H1 (cell line): ENCODE measurements around the gene SPSB1. TPM values are rescaled to one million over a fixed set of nuclear protein-coding genes. Genes with fewer than 3 reads are reported as not detected.

Experiments used
- CTCF ChIA-PET: fragments of 300-600 bp; sonication (Branson Sonifier 250); formaldehyde crosslinking; loops from one replicate; lab custom pipeline; 2021; ENCODE audit not compliant: partially characterized antibody; lab: Charles Lee
- POLR2A ChIA-PET: fragments of 300-600 bp; sonication (Branson Sonifier 250); formaldehyde crosslinking; loops from one replicate; lab custom pipeline; 2021; ENCODE audit warnings: inconsistent platforms; ENCODE audit not compliant: partially characterized antibody; lab: Charles Lee
- DNase-seq, 2 experiments: peaks; one replicate each; pipeline versions ENCODE4 v3.0.0 to v3.0.0-alpha.2; 2010 to 2022; ENCODE audit warnings: low spot score in 2 of 2, low read depth in 1 of 2, mixed read lengths in 1 of 2
- FAIRE-seq: peaks from 2 replicates; lab custom pipeline; 2011; peaks lifted over from hg19 to GRCh38; lab: Jason Lieb, UNC
- H2AFZ ChIP-seq: 2 replicates; pipeline ENCODE4 v1.8.1; 2012; ENCODE audit warnings: low read length, inconsistent platforms
- H2AK5ac ChIP-seq: 2 replicates; pipeline ENCODE4 v1.6.1; 2013; ENCODE audit warnings: low read depth, low read length
- H2BK120ac ChIP-seq: replicated peaks from 2 replicates; pipeline ENCODE3; 2013; ENCODE audit warnings: low read depth, low read length, inconsistent platforms
- H2BK12ac ChIP-seq: 2 replicates; pipeline ENCODE4 v1.6.1; 2013; ENCODE audit warnings: low read depth, low read length
- H2BK15ac ChIP-seq: 2 replicates; pipeline ENCODE4 v1.6.1; 2013; ENCODE audit warnings: low read length
- H2BK20ac ChIP-seq: 2 replicates; pipeline ENCODE4 v1.6.1; 2013; ENCODE audit warnings: low read length
- H2BK5ac ChIP-seq: 2 replicates; pipeline ENCODE4 v1.6.1; 2013; ENCODE audit warnings: low read depth, low read length
- H3K14ac ChIP-seq: 2 replicates; pipeline ENCODE4 v1.6.1; 2013; ENCODE audit warnings: inconsistent platforms; ENCODE audit not compliant: insufficient read length
- H3K18ac ChIP-seq: 2 replicates; pipeline ENCODE4 v1.6.1; 2013; ENCODE audit warnings: low read length; ENCODE audit errors: extremely low read depth
- H3K23ac ChIP-seq: 2 replicates; pipeline ENCODE4 v1.6.1; 2013; ENCODE audit warnings: inconsistent platforms; ENCODE audit not compliant: insufficient read length
- H3K23me2 ChIP-seq: 2 replicates; pipeline ENCODE4 v1.6.1; 2013; ENCODE audit warnings: low read depth, low read length
- H3K27ac ChIP-seq: 2 replicates; pipeline ENCODE4 v1.6.1; 2011; ENCODE audit warnings: low read depth, low read length, inconsistent platforms
- H3K27me3 ChIP-seq, 4 experiments: replicated peaks in 1 of 4; 1 replicate in 1 of 4; 2 replicates in 3 of 4; pipeline versions ENCODE4 v1.6.1 to v1.8.1; 2011 to 2013; ENCODE audit warnings: low read length in 3 of 4, mild to moderate bottlenecking in 3 of 4, inconsistent platforms in 2 of 4, mixed read lengths in 2 of 4, moderate library complexity in 1 of 4; ENCODE audit not compliant: control insufficient read depth in 3 of 4, insufficient read depth in 3 of 4; ENCODE audit errors: extremely low read depth in 1 of 4
- H3K36me3 ChIP-seq, 4 experiments: 2 replicates each; pipeline versions ENCODE4 v1.6.1 to v1.8.1; 2011 to 2013; ENCODE audit warnings: mild to moderate bottlenecking in 4 of 4, low read length in 3 of 4, moderate library complexity in 2 of 4, control low read depth in 1 of 4, inconsistent platforms in 1 of 4; ENCODE audit not compliant: insufficient read depth in 4 of 4, control insufficient read depth in 2 of 4
- H3K4ac ChIP-seq: replicated peaks from 2 replicates; pipeline ENCODE3; 2013; ENCODE audit warnings: low read length, low read depth, mixed read lengths, inconsistent platforms; ENCODE audit not compliant: insufficient read length
- H3K4me1 ChIP-seq, 4 experiments: replicated peaks in 1 of 4; 1 replicate in 1 of 4; 2 replicates in 3 of 4; pipeline versions ENCODE4 v1.6.1 to v1.8.1; 2011 to 2013; ENCODE audit warnings: low read length in 3 of 4, inconsistent platforms in 2 of 4, mixed read lengths in 1 of 4; ENCODE audit not compliant: insufficient read depth in 4 of 4, control insufficient read depth in 3 of 4
- H3K4me2 ChIP-seq, 2 experiments: 2 replicates each; pipeline versions ENCODE4 v1.6.1 to v1.8.1; 2011 to 2013; ENCODE audit warnings: low read depth in 2 of 2, low read length in 2 of 2, control low read depth in 1 of 2, inconsistent platforms in 1 of 2, mild to moderate bottlenecking in 1 of 2; ENCODE audit not compliant: insufficient read depth in 1 of 2
- H3K4me3 ChIP-seq, 4 experiments: fragments of 200-600, 300-600 bp in 1 of 4; sonication (generic), shearing (Covaris generic), sonication (Bioruptor Twin) in 1 of 4; 2 replicates each; pipeline versions ENCODE4 v1.5.1 to v1.8.1; 2011 to 2016; ENCODE audit warnings: low read length in 4 of 4, low read depth in 3 of 4, control low read depth in 2 of 4, inconsistent platforms in 2 of 4, mild to moderate bottlenecking in 2 of 4, mixed read lengths in 1 of 4, moderate library complexity in 1 of 4; ENCODE audit not compliant: insufficient read depth in 2 of 4; ENCODE audit errors: extremely low read depth in 1 of 4
- H3K56ac ChIP-seq: replicated peaks from 2 replicates; pipeline ENCODE3; 2013; ENCODE audit warnings: low read depth, mild to moderate bottlenecking, mixed read lengths, low read length, inconsistent platforms; ENCODE audit not compliant: insufficient read length
- H3K79me1 ChIP-seq: 2 replicates; pipeline ENCODE4 v1.6.1; 2013; ENCODE audit warnings: low read depth, low read length, control low read depth
- H3K79me2 ChIP-seq, 2 experiments: 2 replicates each; pipeline versions ENCODE4 v1.6.1 to v1.8.1; 2012 to 2013; ENCODE audit warnings: low read length in 2 of 2, mild to moderate bottlenecking in 2 of 2, inconsistent platforms in 1 of 2; ENCODE audit not compliant: insufficient read depth in 2 of 2, control insufficient read depth in 1 of 2
- H3K9ac ChIP-seq, 4 experiments: replicated peaks in 1 of 4; 1 replicate in 1 of 4; 2 replicates in 3 of 4; pipeline versions ENCODE4 v1.6.1 to v1.8.1; 2011 to 2013; ENCODE audit warnings: low read depth in 3 of 4, low read length in 3 of 4, control low read depth in 2 of 4, mild to moderate bottlenecking in 2 of 4, moderate library complexity in 2 of 4, inconsistent platforms in 1 of 4; ENCODE audit errors: extremely low read depth in 1 of 4
- H3K9me3 ChIP-seq, 2 experiments: 2 replicates each; pipeline versions ENCODE4 v1.6.1 to v1.8.1; 2012 to 2013; ENCODE audit warnings: mild to moderate bottlenecking in 2 of 2, moderate library complexity in 2 of 2, control low read depth in 1 of 2, inconsistent platforms in 1 of 2, low read depth in 1 of 2, low read length in 1 of 2, mixed read lengths in 1 of 2; ENCODE audit not compliant: insufficient read depth in 2 of 2
- H4K20me1 ChIP-seq, 2 experiments: replicated peaks in 1 of 2; 2 replicates each; pipeline versions ENCODE3 to v1.8.1; 2011 to 2013; ENCODE audit warnings: inconsistent platforms in 2 of 2, low read length in 2 of 2, mild to moderate bottlenecking in 1 of 2; ENCODE audit not compliant: insufficient read depth in 2 of 2, control insufficient read depth in 1 of 2
- H4K5ac ChIP-seq: 2 replicates; pipeline ENCODE4 v1.6.1; 2013; ENCODE audit warnings: low read length, low read depth, mixed read lengths, inconsistent platforms; ENCODE audit not compliant: insufficient read length
- H4K8ac ChIP-seq: 2 replicates; pipeline ENCODE4 v1.8.0; 2013; ENCODE audit warnings: mild to moderate bottlenecking, moderate library complexity, low read length, inconsistent platforms; ENCODE audit not compliant: insufficient read depth; ENCODE audit errors: extremely low read depth
- H4K91ac ChIP-seq: replicated peaks from 2 replicates; pipeline ENCODE3; 2013; ENCODE audit warnings: low read length, mixed read lengths, inconsistent platforms; ENCODE audit not compliant: insufficient read length
- ASH2L ChIP-seq: fragments of 200-600, 300-600 bp; sonication (generic); IDR thresholded peaks from one replicate; pipeline ENCODE4 v1.7.1; 2017; ENCODE audit warnings: low read length
- CBX8 ChIP-seq: fragments of 300-800, 300-1000 bp; sonication (generic); IDR thresholded peaks from 2 replicates; pipeline ENCODE4 v1.7.1; 2016; ENCODE audit warnings: low read depth, low read length, borderline replicate concordance
- CHD1 ChIP-seq: IDR thresholded peaks from 2 replicates; pipeline ENCODE4 v1.6.1; 2012; ENCODE audit warnings: low read depth, low read length, improper control_type of control experiment
- CTBP2 ChIP-seq: IDR thresholded peaks from 2 replicates; pipeline ENCODE4 v1.7.0; 2011; ENCODE audit warnings: borderline replicate concordance, mild to moderate bottlenecking, moderate library complexity, mixed read lengths, low read length; ENCODE audit not compliant: insufficient read depth, insufficient read length
- FOSL1 ChIP-seq: IDR thresholded peaks from 2 replicates; pipeline ENCODE4 v1.6.1; 2011; ENCODE audit warnings: mild to moderate bottlenecking, low read depth, low read length, moderate library complexity; ENCODE audit not compliant: insufficient read depth
- JUND ChIP-seq: IDR thresholded peaks from 2 replicates; pipeline ENCODE4 v1.6.1; 2011; ENCODE audit warnings: mild to moderate bottlenecking, improper control_type of control experiment, low read length
- KDM4A ChIP-seq: IDR thresholded peaks from one replicate; pipeline ENCODE4 v1.7.1; 2012; ENCODE audit warnings: low read depth, mild to moderate bottlenecking, moderate library complexity, low read length, inconsistent platforms; ENCODE audit not compliant: severe bottlenecking
- KDM5A ChIP-seq: fragments of 200-600 bp; IDR thresholded peaks from 2 replicates; pipeline ENCODE4 v1.7.1; 2012; ENCODE audit warnings: mild to moderate bottlenecking, low read length, inconsistent platforms, mixed read lengths
- NANOG ChIP-seq: IDR thresholded peaks from 2 replicates; pipeline ENCODE4 v1.6.1; 2011; ENCODE audit warnings: low read length, low read depth, mild to moderate bottlenecking, inconsistent platforms; ENCODE audit not compliant: insufficient read depth, poor library complexity, severe bottlenecking
- NRF1 ChIP-seq: IDR thresholded peaks from 2 replicates; pipeline ENCODE4 v1.6.1; 2011; ENCODE audit warnings: mild to moderate bottlenecking, low read depth, low read length, improper control_type of control experiment
- SAP30 ChIP-seq: fragments of 300-600 bp; sonication (generic); IDR thresholded peaks from 2 replicates; pipeline ENCODE4 v1.7.1; 2012; ENCODE audit warnings: low read length, moderate library complexity, mild to moderate bottlenecking, inconsistent platforms; ENCODE audit not compliant: insufficient read depth, insufficient replicate concordance
- SIN3A ChIP-seq, 2 experiments: IDR thresholded peaks in 1 of 2; conservative IDR thresholded peaks in 1 of 2; 2 replicates each; pipeline ENCODE4 v1.6.1; 2011 to 2012; ENCODE audit warnings: low read length in 2 of 2, improper control_type of control experiment in 1 of 2, low read depth in 1 of 2, mild to moderate bottlenecking in 1 of 2
- SIX5 ChIP-seq: IDR thresholded peaks from 2 replicates; pipeline ENCODE4 v1.6.1; 2011; ENCODE audit warnings: mild to moderate bottlenecking, low read depth, low read length
- TCF12 ChIP-seq: IDR thresholded peaks from 2 replicates; pipeline ENCODE4 v1.6.1; 2011; ENCODE audit warnings: low read depth, mild to moderate bottlenecking, low read length
- WGBS, 2 experiments: shearing (Covaris generic) in 1 of 2; methylation state at CpG; one replicate each; pipeline versions ENCODE4 v1.1.6 to v1.1.7; 2013 to 2015; ENCODE audit warnings: low lambda C conversion rate in 2 of 2, mixed read lengths in 2 of 2, inconsistent platforms in 1 of 2, low coverage in 1 of 2, missing lambda C conversion rate in 1 of 2; ENCODE audit not compliant: insufficient replicate concordance in 2 of 2, insufficient coverage in 1 of 2, insufficient read length in 1 of 2; ENCODE audit errors: extremely low coverage in 1 of 2, missing lambda C conversion rate in 1 of 2; 5-methylcytosine and 5-hydroxymethylcytosine counted together
- polyA plus RNA-seq, 7 experiments: library from polyadenylated mRNA; depleted of rRNA in 3 of 7; stranded (reverse) in 5 of 7; unstranded in 2 of 7; fragments of >200 nt in 5 of 7; fragments of 200-250 nt in 2 of 7; gene quantifications; 1 replicate in 5 of 7; 2 replicates in 1 of 7; 4 replicates in 1 of 7; pipeline versions ENCODE4 v1.2.1 to v1.2.3, GENCODE V29; 2011 to 2013; ENCODE audit warnings: missing spikeins in 2 of 7, mixed read lengths in 2 of 7
- total RNA-seq: library from RNA; stranded (reverse); fragmentation: NEBNext Ultra II Directional; extraction: Animal tissue kit (Norgen Biotek cat#: 25700); gene quantifications from 2 replicates; pipeline ENCODE4 v1.2.1, GENCODE V29; 2021

SPSB1 gene
- total and polyA plus RNA-seq, 2 of the 8 experiments (the other 6 are each of a cell fraction or from before 2014, with no cell fraction given) = 5.3 to 6.4 TPM

DNA sequence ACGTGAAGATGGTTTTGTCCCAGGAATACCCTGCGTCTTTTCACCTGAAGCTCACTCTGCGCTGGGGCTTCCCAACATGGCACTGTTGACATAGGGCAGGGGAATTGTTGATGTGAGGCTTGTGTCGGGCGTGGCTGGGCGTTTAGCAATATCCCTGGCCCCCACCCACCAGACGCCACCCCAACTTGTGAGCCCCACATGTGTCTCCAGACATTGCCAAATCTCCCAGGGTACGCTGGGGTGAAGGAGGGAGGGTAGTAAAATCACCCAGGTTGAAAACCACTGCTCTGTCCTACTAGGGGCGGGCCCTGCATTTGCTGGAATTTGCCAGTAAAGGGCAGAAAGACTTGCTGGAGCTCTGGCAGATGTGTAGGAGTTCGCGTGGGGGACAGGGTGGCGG lies 36.0 kb downstream of the SPSB1 start:
- no peak overlapping the region for H2AFZ ChIP-seq
- no peaks in the 10 kb centered on the region for H3K9me3 ChIP-seq
- no peak overlapping the region for H3K4ac ChIP-seq
- H3K14ac ChIP-seq = no peak overlapping the region
- H3K79me1 ChIP-seq = peaks cover 4% of the 10 kb centered on the region
- H2AK5ac ChIP-seq = no peak overlapping the region
- no peak overlapping the region; the same call in 1 of the 2 replicates for H4K8ac ChIP-seq
- no peak overlapping the region for H3K4me2 ChIP-seq
- H3K56ac ChIP-seq = no peak overlapping the region
- H3K27ac ChIP-seq = no peak overlapping the region
- no peak overlapping the region for H2BK120ac ChIP-seq
- H3K23ac ChIP-seq = no peak overlapping the region
- no peaks in the 10 kb centered on the region; a peak in 2 of 7 replicates for H3K4me1 ChIP-seq
- 84% methylated on average over 12 of the region's 12 CpGs; no CpG with 5 or more reads in 1 of the 2 experiments for WGBS, 2 experiments
- ChIA-PET POLR2A (interaction anchor here (1.4 to 1.9 kb wide), 2 partner anchors 9 to 76 kb away, joined by 3 to 4 read pairs; no protein-coding TSS in a partner anchor), CTCF (interaction anchor here (0.8 kb wide), 1 partner anchor 50 kb away, joined by 3 read pairs; no protein-coding TSS in a partner anchor)
- DNase-seq (no peak), FAIRE-seq (no peak)
- H3K4me3 ChIP-seq = no peak overlapping the region
- no peak overlapping the region for H4K91ac ChIP-seq
- no peaks in the 10 kb centered on the region for H3K36me3 ChIP-seq
- H4K5ac ChIP-seq = no peak overlapping the region
- H2BK15ac ChIP-seq = no peak overlapping the region
- H2BK20ac ChIP-seq = no peak overlapping the region
- no peak overlapping the region for H3K18ac ChIP-seq
- H3K23me2 ChIP-seq = no peaks in the 10 kb centered on the region
- H3K27me3 ChIP-seq = no peaks in the 10 kb centered on the region
- no peak overlapping the region for H2BK5ac ChIP-seq
- peaks cover 0 to 3% of the 10 kb centered on the region in 2 experiments for H4K20me1 ChIP-seq
- H3K9ac ChIP-seq = no peak overlapping the region
- H3K79me2 ChIP-seq = no peaks in the 10 kb centered on the region; a peak in 1 of 4 replicates
- H2BK12ac ChIP-seq = no peak overlapping the region
- TF ChIP-seq CBX8 (no peak), SAP30 (no peak), JUND (no peak), KDM5A (no peak), FOSL1 (no peak), NRF1 (no peak), ASH2L (no peak), SIX5 (no peak), TCF12 (no peak), NANOG (no peak), CTBP2 (no peak), KDM4A (no peak), SIN3A (conservative IDR thresholded peaks at IDR 0.05 in 1 of 2, IDR thresholded peaks at IDR 0.05 in 1 of 2; ENCODE audit: low read depth in 1 of 2, low read length in 2 of 2) (no peak), CHD1 (no peak)
